Neuron (in vitro differentiated cells): Measurements from ENCODE around the gene COX7A2.
A peak's percentile ranks its signal among the peaks of the same experiment; 100 is the strongest.

Experiments used
- H2AFZ ChIP-seq: one replicate; pipeline ENCODE4 v1.6.1; 2013; ENCODE audit warnings: low read depth, mild to moderate bottlenecking, inconsistent platforms, low read length, moderate library complexity
- H3K27me3 ChIP-seq: one replicate; pipeline ENCODE4 v1.6.1; 2013; ENCODE audit warnings: low read length; ENCODE audit not compliant: insufficient read depth
- H3K36me3 ChIP-seq: one replicate; pipeline ENCODE4 v1.6.1; 2013; ENCODE audit warnings: low read length; ENCODE audit not compliant: insufficient read depth
- H3K4me1 ChIP-seq: one replicate; pipeline ENCODE4 v1.6.1; 2013; ENCODE audit warnings: low read length; ENCODE audit not compliant: insufficient read depth
- H3K4me3 ChIP-seq: 2 replicates; pipeline ENCODE4 v1.5.1; 2013; ENCODE audit warnings: mild to moderate bottlenecking, low read length, moderate library complexity
- H3K9me3 ChIP-seq: one replicate; pipeline ENCODE4 v1.6.1; 2013; ENCODE audit warnings: low read length

The COX7A2 gene, protein sequence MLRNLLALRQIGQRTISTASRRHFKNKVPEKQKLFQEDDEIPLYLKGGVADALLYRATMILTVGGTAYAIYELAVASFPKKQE

DNA sequence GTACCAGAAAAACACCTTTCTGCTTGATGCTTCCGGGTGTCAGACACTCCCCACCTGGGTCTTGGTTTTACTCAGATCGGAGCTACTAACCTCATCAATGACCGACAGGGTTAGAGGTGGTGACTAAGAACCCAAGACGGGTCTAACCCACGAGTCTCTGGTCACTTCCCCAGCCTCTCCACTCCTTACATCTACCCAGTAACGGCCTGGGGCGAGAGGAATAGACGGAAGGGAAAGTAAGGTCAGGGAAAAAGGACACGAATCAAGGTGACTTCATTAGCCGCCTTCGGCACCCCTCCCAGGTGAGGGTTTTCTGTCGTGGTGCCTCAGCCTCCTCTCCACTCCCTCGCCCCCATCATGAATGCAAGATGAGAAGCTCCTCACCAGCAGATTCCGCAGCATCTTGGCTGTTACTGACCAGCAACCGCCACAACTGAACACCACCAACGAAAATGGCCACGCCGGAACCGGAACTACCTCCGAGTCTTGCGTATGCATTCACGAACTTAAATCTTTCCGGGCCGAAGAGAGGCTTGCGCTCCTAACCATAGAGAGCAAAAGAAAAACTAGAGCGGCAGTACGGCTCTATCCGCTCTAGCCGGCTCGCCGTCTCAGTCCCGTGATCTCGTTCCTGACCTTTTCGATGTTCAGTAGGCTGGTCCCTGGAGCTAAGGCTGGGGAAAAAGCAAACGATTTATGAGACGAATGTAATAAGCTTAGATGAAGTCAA, at the start of gene COX7A2:
TSS of gene COX7A2 (minus strand) at position 469 of the 730 bp plus-strand sequence. CDS start at position 402, 67 bp downstream.
- peaks cover 24% of the 10 kb centered on the region for H3K36me3 ChIP-seq
- no peaks in the 10 kb centered on the region for H3K27me3 ChIP-seq
- peaks cover 12% of the 10 kb centered on the region for H3K4me1 ChIP-seq
- peak within 1 kb of the TSS; percentile 98 for H3K4me3 ChIP-seq
- H2AFZ ChIP-seq = peak within 1 kb of the TSS; percentile 97
- H3K9me3 ChIP-seq = no peaks in the 10 kb centered on the region

DNA sequence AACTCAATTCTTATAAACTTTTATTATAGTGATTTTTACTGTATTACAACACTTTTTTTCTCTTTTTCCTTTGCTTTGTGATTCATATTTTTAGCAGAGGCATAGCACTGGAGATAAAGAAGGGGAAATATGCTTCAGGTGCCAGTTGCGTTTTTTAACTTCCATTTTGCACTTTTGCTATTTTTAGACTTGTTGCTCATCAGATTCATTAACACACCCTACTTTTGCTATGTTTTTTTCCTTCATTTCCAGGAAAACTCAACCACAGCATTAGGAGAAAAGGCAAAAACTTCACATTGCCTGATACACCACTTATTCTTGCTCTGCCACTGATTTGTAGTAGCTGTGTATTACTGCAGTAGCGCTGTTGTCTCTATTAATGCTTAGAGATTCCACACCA, 49.0 kb upstream of the COX7A2 start:
- H3K4me3 ChIP-seq = no peak overlapping the region
- H3K4me1 ChIP-seq = peaks cover 20% of the 10 kb centered on the region
- H2AFZ ChIP-seq = no peak overlapping the region
- no peaks in the 10 kb centered on the region for H3K27me3 ChIP-seq
- no peaks in the 10 kb centered on the region for H3K36me3 ChIP-seq
- no peaks in the 10 kb centered on the region for H3K9me3 ChIP-seq

DNA sequence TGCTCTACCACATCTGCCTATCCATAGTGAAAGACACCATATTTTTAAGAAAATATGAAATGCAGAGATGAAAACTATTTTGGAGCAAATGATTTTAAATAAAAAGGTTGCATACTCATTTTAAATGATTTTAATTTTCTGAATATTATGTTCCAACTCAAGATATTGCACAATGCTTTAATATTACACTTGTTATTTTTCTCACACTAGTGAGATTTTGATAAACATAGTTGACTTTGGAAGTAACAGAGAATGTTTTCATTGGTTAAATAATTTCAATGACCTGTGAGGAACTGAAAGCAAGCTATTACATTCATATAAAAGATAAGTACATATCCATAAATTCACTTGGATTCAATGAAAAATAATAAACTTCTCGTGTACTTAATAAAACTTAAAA, 48.1 kb upstream of the COX7A2 start:
- no peak overlapping the region for H2AFZ ChIP-seq
- H3K4me1 ChIP-seq = peaks cover 20% of the 10 kb centered on the region
- no peaks in the 10 kb centered on the region for H3K9me3 ChIP-seq
- H3K27me3 ChIP-seq = no peaks in the 10 kb centered on the region
- H3K36me3 ChIP-seq = no peaks in the 10 kb centered on the region
- H3K4me3 ChIP-seq = no peak overlapping the region

DNA sequence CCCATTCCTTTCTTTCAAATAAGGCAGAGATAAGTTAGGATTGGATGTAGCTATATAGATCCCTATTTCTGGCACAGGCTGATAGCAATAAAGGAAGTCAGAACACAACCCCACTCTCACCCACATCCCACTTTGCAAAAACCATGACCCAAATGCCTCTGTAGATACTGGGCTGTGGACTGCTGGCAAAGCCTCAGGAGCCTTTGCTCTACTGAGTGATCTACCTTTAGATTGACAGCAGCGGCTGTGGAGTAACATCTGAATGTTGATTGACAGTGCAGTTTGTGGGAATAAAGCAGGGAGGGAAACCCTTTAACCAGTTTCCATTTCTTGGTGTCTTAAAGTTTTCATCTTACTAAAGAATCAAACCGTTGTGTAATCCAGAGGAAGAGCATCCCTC, 47.7 kb upstream of the COX7A2 start:
- no peaks in the 10 kb centered on the region for H3K9me3 ChIP-seq
- no peak overlapping the region for H2AFZ ChIP-seq
- no peaks in the 10 kb centered on the region for H3K36me3 ChIP-seq
- H3K4me1 ChIP-seq = peaks cover 20% of the 10 kb centered on the region
- no peak overlapping the region for H3K4me3 ChIP-seq
- no peaks in the 10 kb centered on the region for H3K27me3 ChIP-seq

DNA sequence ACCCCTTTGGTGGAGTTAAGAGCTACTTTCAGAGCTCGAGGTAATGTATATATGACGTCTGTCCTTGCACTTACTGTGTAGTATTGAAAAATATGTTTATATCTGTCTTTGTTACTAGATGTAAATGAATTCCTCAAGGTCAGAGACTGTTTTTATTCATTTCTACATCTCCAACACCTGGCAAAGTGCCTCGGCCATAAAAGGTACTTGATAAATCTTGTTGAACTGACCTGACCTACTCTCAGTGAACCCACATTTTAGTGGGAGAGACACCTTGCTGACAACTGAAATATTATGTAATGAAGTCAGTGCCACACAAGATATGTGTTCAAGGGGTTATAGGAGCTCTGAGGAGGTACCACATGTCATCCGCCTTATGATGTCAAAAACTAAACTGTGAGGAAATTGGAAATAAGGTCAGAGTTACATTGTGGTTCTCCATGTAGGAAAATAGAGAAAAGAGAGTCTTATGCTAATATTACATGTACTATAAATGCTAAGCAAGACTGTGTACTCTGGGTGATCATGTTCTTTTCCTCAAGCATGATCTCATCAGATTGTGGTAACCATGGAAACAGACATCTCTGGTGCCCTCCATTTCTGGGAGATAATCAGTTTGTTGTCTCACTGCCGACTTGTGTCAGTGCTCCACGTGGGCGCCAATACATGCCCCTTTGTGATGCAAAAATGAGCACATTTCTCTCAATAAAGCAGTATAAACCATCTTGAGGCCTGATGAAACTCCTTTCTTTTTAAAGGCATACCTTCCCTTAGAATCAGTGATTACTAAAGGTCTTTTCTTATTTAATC, 46.7 kb upstream of the COX7A2 start:
- Histone ChIP-seq H2AFZ (no peak overlapping the region), H3K36me3 (no peaks in the 10 kb centered on the region), H3K4me3 (no peak overlapping the region), H3K4me1 (peaks cover 22% of the 10 kb centered on the region), H3K9me3 (no peaks in the 10 kb centered on the region), H3K27me3 (no peaks in the 10 kb centered on the region)

DNA sequence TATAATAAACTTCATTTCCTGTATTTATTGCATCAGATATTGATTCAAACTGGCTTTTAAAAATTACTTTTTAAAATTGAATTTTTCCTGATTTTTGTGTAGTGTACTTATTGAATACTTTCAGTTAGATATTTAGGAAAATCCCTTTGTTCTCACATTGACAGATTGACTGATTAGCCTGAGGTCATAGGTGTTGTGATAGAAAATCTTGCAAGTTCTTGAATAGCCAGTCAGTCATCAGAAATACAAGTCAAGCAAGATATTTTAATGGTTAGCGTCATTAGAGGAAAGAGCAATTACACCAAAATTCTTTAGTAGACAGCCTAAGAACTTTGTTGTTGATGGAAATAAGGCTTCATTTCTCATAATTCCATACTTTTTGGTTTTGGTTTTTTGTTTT, 44.4 kb upstream of the COX7A2 start:
- H3K27me3 ChIP-seq = no peaks in the 10 kb centered on the region
- H3K4me1 ChIP-seq = peaks cover 28% of the 10 kb centered on the region
- H2AFZ ChIP-seq = no peak overlapping the region
- H3K9me3 ChIP-seq = no peaks in the 10 kb centered on the region
- H3K36me3 ChIP-seq = no peaks in the 10 kb centered on the region
- H3K4me3 ChIP-seq = no peak overlapping the region

DNA sequence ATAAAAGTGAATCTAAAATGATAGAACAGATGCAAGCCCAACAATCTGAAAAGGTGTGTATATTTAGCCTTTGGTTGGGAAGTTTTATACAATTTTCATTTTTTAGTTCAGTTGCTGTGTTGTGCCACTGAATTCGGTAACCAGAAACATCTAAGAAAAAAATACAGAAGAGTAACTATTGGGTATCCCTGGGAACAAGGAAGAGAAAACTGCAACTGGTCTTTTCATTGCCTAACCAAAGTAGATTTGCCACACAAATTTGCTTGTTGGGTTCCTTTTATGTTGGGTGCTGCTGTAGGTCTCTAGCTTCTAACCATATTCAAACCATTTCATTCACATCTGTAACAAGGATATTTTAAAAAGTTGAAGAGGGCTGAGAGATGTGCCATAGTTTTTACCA, 43.8 kb upstream of the COX7A2 start:
- Histone ChIP-seq H2AFZ (no peak overlapping the region), H3K4me1 (peaks cover 34% of the 10 kb centered on the region), H3K4me3 (no peak overlapping the region), H3K9me3 (no peaks in the 10 kb centered on the region), H3K27me3 (no peaks in the 10 kb centered on the region), H3K36me3 (no peaks in the 10 kb centered on the region)

DNA sequence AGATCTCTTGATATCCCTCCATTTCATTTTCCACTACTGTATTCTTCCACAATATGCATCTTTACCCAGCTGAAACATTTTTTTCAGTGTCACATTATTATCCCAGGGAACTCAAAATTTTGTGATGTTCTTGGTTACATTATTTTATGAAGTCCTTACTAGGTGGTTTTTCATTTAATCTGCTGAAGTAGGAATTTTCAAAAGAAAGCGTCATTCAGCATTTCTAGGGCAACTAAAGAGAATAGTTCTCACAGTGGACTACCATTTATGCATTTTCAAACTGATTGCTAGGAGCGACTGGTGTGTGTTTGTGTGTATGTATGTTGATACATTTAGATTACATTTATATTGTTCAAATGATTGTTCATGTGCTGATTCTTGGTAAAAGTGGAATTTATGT, 43.4 kb upstream of the COX7A2 start:
- Histone ChIP-seq H3K36me3 (no peaks in the 10 kb centered on the region), H2AFZ (no peak overlapping the region), H3K4me1 (peaks cover 39% of the 10 kb centered on the region), H3K9me3 (no peaks in the 10 kb centered on the region), H3K27me3 (no peaks in the 10 kb centered on the region), H3K4me3 (no peak overlapping the region)

DNA sequence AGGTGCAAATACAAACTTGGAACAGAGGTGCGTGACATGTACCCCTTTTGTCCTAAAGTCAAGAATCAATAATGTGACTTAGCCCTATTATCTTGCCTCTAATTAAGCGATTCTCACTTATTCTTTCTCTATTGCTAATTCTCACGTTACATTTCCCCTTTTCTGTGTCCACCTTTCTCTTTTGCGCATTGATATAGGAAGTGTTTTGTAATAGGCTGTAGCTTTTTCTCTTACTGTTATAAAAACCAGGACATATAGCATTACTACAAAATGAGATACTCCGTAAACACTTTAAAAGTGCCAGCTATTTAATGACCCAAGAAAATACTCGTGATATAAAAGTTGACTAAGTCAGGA, 41.7 kb upstream of the COX7A2 start:
- Histone ChIP-seq H3K9me3 (no peaks in the 10 kb centered on the region), H3K36me3 (no peaks in the 10 kb centered on the region), H3K4me1 (peaks cover 39% of the 10 kb centered on the region), H3K4me3 (peak overlapping the region; percentile 81), H3K27me3 (no peaks in the 10 kb centered on the region), H2AFZ (peak overlapping the region; percentile 93)

DNA sequence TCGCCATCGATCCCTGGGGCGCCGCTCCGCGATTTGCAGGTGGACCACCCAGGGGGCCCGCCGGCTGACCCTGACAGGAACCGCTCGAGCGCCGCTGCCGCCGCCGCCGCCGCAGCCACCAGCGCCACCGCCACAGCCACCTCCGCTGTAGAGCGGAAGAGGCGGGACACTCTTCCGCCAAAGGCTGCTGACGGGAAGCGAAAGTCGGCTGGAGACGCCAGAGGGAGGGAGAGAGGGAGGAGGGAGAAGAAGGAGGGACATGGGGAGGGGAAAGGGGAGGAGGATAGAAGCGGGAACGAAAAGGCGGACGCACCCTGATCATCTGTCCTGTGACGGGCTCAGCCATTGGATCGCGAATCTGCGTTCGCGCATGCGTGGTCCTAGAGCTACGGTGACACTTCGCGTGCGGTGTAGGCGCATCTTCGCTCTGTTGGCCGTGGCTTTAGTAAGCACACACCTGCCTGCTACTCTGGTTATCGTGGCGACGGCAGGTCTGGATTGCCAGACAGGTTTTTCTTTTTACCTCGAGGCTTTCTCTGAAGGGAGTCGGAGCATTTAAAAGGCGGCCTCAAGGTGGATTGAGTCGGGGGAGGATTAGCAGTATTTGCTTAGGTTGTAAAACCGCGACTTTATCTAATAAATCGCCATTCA, 41.2 kb upstream of the COX7A2 start, which contains the start of gene TMEM30A:
TSS of gene TMEM30A (minus strand) at position 161 of the 651 bp plus-strand sequence. CDS start at position 7, 154 bp downstream.
- Histone ChIP-seq H3K9me3 (no peaks in the 10 kb centered on the region), H3K27me3 (no peaks in the 10 kb centered on the region), H3K4me3 (peak within 1 kb of the TSS; percentile 81), H2AFZ (peak within 1 kb of the TSS; percentile 93), H3K4me1 (peaks cover 34% of the 10 kb centered on the region), H3K36me3 (no peaks in the 10 kb centered on the region)

DNA sequence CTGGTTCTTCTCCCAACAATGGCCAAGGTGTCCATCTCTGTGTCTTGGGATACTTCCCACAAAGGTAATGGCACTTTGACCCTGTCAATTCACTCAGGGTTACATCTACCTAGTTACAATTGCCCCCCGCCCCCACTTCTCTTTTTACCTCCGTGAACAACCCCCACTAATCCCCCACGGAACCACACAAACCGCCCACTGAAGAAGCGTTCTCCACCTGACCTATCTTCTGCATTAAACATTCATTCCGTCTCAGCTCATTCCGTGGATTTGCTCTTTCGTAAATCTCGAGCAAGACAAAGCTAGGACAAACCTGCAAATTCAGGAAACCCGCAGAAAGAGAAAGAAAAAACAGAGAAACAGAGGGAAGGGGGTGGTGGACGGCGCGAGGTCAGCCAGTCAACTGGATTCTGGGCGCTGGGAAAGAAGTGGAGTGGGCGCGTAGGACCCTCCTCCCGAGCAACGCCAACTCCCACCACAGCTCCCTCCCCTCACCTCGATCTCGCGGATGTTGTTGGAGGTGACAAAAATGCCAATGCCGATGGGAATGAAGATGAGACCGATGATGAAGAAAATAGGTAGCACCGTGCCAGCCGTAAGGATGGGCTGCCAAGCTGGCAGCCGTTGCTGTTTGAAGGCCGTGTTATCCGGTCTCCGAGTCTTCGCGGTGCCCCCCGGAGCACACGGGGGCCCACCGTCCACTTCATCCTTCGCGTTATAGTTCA, 40.5 kb upstream of the COX7A2 start:
- Histone ChIP-seq H3K4me1 (peaks cover 32% of the 10 kb centered on the region), H2AFZ (peak overlapping the region; percentile 68), H3K36me3 (no peaks in the 10 kb centered on the region), H3K27me3 (no peaks in the 10 kb centered on the region), H3K9me3 (no peaks in the 10 kb centered on the region), H3K4me3 (peak overlapping the region; percentile 81)

DNA sequence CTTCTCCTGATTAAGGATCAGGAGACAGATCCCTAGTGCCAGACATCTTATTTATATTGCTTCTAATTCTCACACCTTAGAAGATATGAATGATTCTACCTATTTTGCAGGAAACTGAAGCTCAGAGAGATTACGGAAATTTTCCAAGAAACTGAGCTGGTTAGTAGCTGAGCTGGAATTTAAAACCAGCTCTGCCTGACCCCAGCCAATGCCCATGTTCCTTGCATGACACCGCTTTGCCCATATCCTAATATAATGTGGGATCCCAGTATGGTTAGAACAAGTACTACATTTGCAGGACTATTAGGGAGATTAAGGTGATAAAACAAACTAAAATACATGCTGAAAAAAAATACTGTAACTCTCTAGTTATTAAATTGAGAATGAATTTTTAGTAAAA, 39.1 kb upstream of the COX7A2 start:
- Histone ChIP-seq H3K36me3 (no peaks in the 10 kb centered on the region), H3K4me1 (peaks cover 32% of the 10 kb centered on the region), H3K27me3 (no peaks in the 10 kb centered on the region), H2AFZ (no peak overlapping the region), H3K4me3 (peak overlapping the region; percentile 81), H3K9me3 (no peaks in the 10 kb centered on the region)
